ENCODE results near the gene SLC37A1. TPM values are rescaled to one million over a fixed set of nuclear protein-coding genes. Genes with fewer than 3 reads are reported as not detected.

The SLC37A1 gene
- total and polyA plus RNA-seq, 7 donors: 2.3 to 98.5 (median 7.8) TPM

- peaks cover 0 to 2% (median 0%) of the 10 kb centered on the region in 4 donors for H3K9me3 ChIP-seq
- H3K27ac ChIP-seq: no peak overlapping the region
- DNase-seq: peak; percentile 45
- H3K4me3 ChIP-seq: no peak overlapping the region
- no peaks in the 10 kb centered on the region for H3K4me1 ChIP-seq
- H3K27me3 ChIP-seq: no peaks in the 10 kb centered on the region
- intact Hi-C loops (cut with DNase I): no loop called here
- H3K36me3 ChIP-seq: peaks cover 0 to 28% (median 0%) of the 10 kb centered on the region in 4 donors
- TF ChIP-seq CTCF (IDR thresholded peaks at IDR 0.05) (no peak), POLR2AphosphoS5 (IDR thresholded peaks at IDR 0.05) (no peak), POLR2A (IDR thresholded peaks at IDR 0.05) (no peak), EP300 (IDR thresholded peaks at IDR 0.05) (no peak)
- 88 to 89% methylated on average over 20 of the region's 20 CpGs for WGBS, 2 donors
These were observed 57.9 kb downstream of the SLC37A1 start for GRCh38 chr21:42571391-42572150.

- no peaks in the 10 kb centered on the region for H3K4me1 ChIP-seq
- no peaks in the 10 kb centered on the region for H3K27me3 ChIP-seq
- WGBS, 2 donors: 93 to 97% methylated on average over 12 of the region's 12 CpGs
- peaks cover 0 to 20% (median 0%) of the 10 kb centered on the region in 4 donors for H3K36me3 ChIP-seq
- H3K9me3 ChIP-seq: peaks cover 0 to 2% (median 0%) of the 10 kb centered on the region in 4 donors
- peak; percentile 37 for DNase-seq
- no peak overlapping the region for H3K4me3 ChIP-seq
- intact Hi-C loops (cut with DNase I): no loop called here
- no peak overlapping the region for H3K27ac ChIP-seq
- TF ChIP-seq CTCF (IDR thresholded peaks at IDR 0.05): no peak
- no peak for TF ChIP-seq EP300 (IDR thresholded peaks at IDR 0.05)
- no peak for TF ChIP-seq POLR2AphosphoS5 (IDR thresholded peaks at IDR 0.05)
- TF ChIP-seq POLR2A (IDR thresholded peaks at IDR 0.05): no peak
These were observed 59.3 kb downstream of the SLC37A1 start for GRCh38 chr21:42572906-42573495.

GRCh38 chr21:42574234-42575027 lies 60.8 kb downstream of the SLC37A1 start:
- TF ChIP-seq POLR2AphosphoS5 (IDR thresholded peaks at IDR 0.05): no peak
- no peak for TF ChIP-seq POLR2A (IDR thresholded peaks at IDR 0.05)
- Histone ChIP-seq H3K4me3 (no peak overlapping the region), H3K36me3 (peaks cover 0 to 20% (median 0%) of the 10 kb centered on the region in 4 donors), H3K4me1 (no peaks in the 10 kb centered on the region), H3K27me3 (no peaks in the 10 kb centered on the region), H3K27ac (no peak overlapping the region), H3K9me3 (peaks cover 0 to 2% (median 0%) of the 10 kb centered on the region in 4 donors)
- WGBS, 2 donors: 93% methylated on average over 7 of the region's 7 CpGs
- intact Hi-C loops (cut with DNase I): no loop called here
- peak; percentile 53 for DNase-seq

GRCh38 chr21:42575111-42575510 lies 61.5 kb downstream of the SLC37A1 start:
- DNase-seq: no peak
- Histone ChIP-seq H3K27ac (no peak overlapping the region), H3K9me3 (peaks cover 0 to 2% (median 0%) of the 10 kb centered on the region in 4 donors), H3K4me1 (no peaks in the 10 kb centered on the region), H3K27me3 (no peaks in the 10 kb centered on the region), H3K36me3 (peaks cover 0 to 20% (median 0%) of the 10 kb centered on the region in 4 donors), H3K4me3 (no peak overlapping the region)
- intact Hi-C loops (cut with DNase I): no loop called here
- no peak for TF ChIP-seq EP300 (IDR thresholded peaks at IDR 0.05)
- no peak for TF ChIP-seq POLR2A (IDR thresholded peaks at IDR 0.05)
- no peak for TF ChIP-seq POLR2AphosphoS5 (IDR thresholded peaks at IDR 0.05)
- TF ChIP-seq CTCF (IDR thresholded peaks at IDR 0.05): no peak
- 92 to 98% methylated on average over 8 of the region's 8 CpGs for WGBS, 2 donors

- peaks cover 0 to 14% (median 0%) of the 10 kb centered on the region in 4 donors for H3K36me3 ChIP-seq
- H3K27ac ChIP-seq: no peak overlapping the region
- 95 to 97% methylated on average over 1 of the region's 1 CpG for WGBS, 2 donors
- H3K4me1 ChIP-seq: no peaks in the 10 kb centered on the region
- intact Hi-C loops (cut with DNase I): no loop called here
- H3K27me3 ChIP-seq: no peaks in the 10 kb centered on the region
- TF ChIP-seq EP300 (IDR thresholded peaks at IDR 0.05) (no peak), POLR2A (IDR thresholded peaks at IDR 0.05) (no peak), POLR2AphosphoS5 (IDR thresholded peaks at IDR 0.05) (no peak), CTCF (IDR thresholded peaks at IDR 0.05) (no peak)
- H3K4me3 ChIP-seq: no peak overlapping the region
- no peak for DNase-seq
- H3K9me3 ChIP-seq: peaks cover 0 to 2% (median 0%) of the 10 kb centered on the region in 4 donors
These were observed 63.0 kb downstream of the SLC37A1 start for GRCh38 chr21:42576639-42577038.

All from sigmoid colon (tissue), 7 donors.